HG02943 (cell line): ENCODE measurements around the gene ISYNA1.
A peak's percentile ranks its signal among the peaks of the same experiment; 100 is the strongest.

ENCODE experiments used
- ATAC-seq: cut with Tn5 transposase; IDR thresholded peaks from one replicate; pipeline ENCODE4 v1.9.1; 2021; ENCODE audit warnings: mild to moderate bottlenecking, low read depth, moderate library complexity; ENCODE audit not compliant: unreplicated experiment

Gene ISYNA1

GRCh38 chr19:18433015-18433691 lies 4.8 kb downstream of the ISYNA1 start:
- ATAC-seq, result no peak

- no peak for ATAC-seq
Measured at GRCh38 chr19:18432275-18433014, 5.5 kb downstream of the ISYNA1 start.

DNA sequence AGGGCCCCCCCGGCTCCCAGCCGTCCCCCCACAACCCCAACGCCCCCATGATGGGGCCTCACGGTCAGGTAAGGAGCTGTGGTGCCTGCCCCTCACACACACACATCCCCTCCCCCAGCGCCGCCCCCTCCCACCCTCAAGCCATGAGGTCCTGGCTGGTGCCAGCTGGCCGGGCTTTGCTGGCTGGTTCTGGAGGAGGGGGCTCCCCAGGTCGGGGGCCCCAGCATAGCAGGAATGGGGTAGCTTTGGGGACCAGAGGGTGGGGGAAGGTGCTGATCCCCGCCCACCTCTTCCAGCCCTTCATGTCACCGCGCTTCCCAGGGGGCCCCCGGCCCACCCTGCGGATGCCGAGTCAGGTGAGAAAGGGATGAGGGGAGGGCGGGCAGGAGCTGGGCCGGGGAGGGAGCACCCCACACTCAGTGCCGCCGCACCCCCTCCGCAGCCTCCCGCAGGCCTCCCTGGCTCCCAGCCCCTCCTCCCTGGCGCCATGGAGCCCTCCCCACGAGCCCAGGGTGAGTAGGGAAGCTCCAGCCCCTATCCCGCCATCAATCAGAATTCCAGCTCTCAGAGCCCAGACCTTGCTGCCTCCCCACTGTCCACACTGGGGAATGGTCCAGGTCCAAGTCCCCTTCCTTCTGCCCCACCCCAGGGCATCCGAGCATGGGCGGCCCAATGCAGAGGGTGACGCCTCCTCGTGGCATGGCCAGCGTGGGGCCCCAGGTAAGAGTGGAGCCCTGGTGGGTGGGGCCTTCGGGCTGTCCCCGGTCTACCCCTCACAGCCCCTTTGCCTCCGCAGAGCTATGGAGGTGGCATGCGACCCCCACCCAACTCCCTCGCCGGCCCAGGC lies 6.4 kb downstream of the ISYNA1 start:
- no peak for ATAC-seq

DNA sequence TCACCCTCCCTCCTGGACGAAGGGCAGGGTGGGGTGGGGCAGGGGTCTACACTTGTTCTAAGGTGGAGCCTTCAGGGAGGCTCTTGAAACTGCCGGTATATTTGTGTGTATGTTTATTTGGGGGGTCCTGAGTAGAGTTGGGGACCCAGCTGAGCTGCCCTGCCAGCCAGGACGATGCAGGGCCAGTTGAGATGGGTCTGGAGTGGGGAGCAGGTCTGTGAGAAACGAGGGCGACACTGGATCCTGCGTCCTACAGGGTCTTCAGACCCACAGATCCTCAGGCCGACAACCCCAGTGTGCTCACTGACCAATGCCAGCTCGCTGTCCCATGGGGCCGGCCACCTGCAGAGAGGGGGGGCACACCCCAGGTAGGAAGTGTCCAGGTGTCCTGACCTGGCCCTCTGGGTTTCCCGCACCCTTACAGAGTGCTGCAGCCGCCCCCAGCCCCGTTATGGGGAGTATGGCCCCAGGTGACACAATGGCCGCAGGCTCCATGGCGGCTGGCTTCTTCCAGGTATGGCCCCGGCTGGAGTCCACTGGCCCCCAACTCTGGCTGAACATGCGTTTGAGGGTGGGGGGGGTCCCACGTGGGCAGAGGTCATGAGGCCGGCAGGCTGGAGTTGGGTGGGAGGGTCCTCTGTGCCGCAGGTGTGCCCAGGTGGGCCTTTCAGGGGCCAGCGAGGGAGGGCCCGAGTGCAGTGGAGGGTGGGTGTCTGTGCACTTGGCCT lies 7.4 kb downstream of the ISYNA1 start:
- no peak for ATAC-seq

GRCh38 chr19:18429717-18430416 lies 8.1 kb downstream of the ISYNA1 start:
- no peak for ATAC-seq

- peak; percentile 62 for ATAC-seq
Measured at GRCh38 chr19:18428787-18429674, 8.9 kb downstream of the ISYNA1 start.

GRCh38 chr19:18428173-18428786 lies 9.7 kb downstream of the ISYNA1 start:
- ATAC-seq, result no peak

GRCh38 chr19:18427743-18428113 lies 10.2 kb downstream of the ISYNA1 start:
- ATAC-seq, result no peak

DNA sequence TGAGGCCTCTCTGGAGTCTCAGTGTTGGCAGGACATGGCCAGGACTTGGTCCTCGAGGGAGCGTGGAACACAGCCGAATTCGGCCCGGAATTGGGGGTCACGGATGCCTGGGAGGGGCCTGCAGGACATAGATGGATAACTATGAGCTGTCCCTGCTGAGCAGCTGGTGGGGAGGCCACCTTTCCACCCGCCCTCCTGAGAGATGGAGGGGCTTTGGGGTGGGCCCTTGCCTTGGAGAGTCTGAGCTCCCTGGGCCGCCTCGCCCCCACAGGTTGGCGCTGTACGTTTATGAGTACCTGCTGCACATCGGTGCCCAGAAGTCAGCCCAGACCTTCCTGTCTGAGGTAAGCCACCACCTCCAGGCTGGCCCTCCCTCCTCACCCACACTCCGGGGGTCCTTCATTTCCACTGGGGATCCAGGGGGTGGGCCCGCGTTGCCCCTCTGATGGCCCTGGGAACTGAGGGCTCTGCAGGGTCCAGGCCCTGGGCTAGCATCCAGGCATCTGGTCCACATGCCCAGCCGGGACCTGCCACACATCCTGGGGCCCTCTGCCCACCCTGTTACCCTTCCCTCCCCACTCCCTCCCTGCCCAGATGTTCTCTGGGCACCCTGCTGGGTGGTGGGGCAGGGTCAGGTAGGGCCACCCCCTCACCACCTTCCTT lies 10.7 kb downstream of the ISYNA1 start:
- no peak for ATAC-seq

GRCh38 chr19:18426416-18426767 lies 11.5 kb downstream of the ISYNA1 start:
- no peak for ATAC-seq

- ATAC-seq, result no peak
Measured at GRCh38 chr19:18425515-18426415, 12.2 kb downstream of the ISYNA1 start.

DNA sequence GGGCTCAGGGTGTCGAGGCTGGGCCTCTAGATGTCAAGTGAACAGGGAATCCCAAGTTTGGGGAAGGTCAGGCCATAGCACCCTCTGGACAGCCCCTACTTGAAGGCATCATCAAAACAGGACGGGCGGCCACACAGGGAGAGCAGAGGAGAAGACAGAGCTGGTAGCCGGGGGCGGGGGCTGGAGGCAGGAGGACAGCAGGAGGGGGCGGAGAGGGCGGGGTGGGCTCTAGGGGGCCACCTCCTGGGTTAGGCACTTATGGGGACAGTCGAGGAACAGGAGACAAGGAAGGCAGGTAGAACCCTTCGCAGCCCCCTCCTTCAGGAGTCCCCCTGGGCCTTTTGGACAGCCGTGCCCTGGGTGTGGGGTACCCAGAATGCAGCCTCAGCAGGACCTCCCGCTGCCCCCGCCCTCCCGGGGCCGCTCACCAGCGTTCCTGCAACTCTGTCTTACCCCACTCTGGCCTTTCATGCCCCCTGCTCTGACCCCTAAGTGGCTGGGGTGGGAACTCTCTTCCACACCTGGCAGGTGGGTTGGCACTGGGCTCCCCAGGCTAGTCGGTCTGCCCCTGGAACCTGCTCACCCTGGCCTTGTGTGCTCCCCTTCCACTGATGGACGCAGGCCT lies 12.9 kb downstream of the ISYNA1 start:
- no peak for ATAC-seq

GRCh38 chr19:18424122-18424889 lies 13.6 kb downstream of the ISYNA1 start:
- ATAC-seq, result no peak

GRCh38 chr19:18423258-18424020 lies 14.5 kb downstream of the ISYNA1 start:
- no peak for ATAC-seq

- ATAC-seq, result no peak
Measured at GRCh38 chr19:18422530-18423191, 15.3 kb downstream of the ISYNA1 start.
